GM10847 (cell line): ENCODE measurements around the gene CHMP1B.
A peak's percentile ranks its signal among the peaks of the same experiment; 100 is the strongest.

Experiments used
- POLR2A ChIP-seq: IDR thresholded peaks from 2 replicates; pipeline ENCODE4 v1.6.1; 2011; ENCODE audit not compliant: insufficient read length; ENCODE audit errors: extremely low read depth

Gene CHMP1B

DNA sequence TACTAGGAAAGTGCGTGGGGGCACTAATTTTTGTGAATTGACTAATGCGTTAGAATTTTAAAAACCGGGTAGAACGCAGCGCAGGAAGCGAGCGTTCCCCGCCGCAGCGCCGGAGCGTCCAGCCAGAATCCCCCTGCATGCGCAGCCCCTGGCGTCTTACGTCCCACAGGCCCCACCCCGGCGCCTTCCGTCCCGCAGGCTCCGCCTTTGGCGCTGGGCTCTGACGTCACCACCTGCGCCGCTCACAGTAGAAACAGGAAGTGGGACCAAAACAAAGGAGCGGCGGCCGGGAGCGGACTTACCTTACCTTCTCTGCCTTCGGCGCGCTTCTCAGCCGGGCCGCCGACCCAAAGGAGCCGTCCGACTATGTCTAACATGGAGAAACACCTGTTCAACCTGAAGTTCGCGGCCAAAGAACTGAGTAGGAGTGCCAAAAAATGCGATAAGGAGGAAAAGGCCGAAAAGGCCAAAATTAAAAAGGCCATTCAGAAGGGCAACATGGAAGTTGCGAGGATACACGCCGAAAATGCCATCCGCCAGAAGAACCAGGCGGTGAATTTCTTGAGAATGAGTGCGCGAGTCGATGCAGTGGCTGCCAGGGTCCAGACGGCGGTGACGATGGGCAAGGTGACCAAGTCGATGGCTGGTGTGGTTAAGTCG is at the start of gene CHMP1B:
Gene CHMP1B (plus strand): TSS at position 268 of the 660 bp plus-strand sequence. CDS start 99 bp downstream, at position 367.
- peak; percentile 96 for TF ChIP-seq POLR2A

GRCh38 chr18:11801573-11801972 is 49.6 kb upstream of the CHMP1B start:
- no peak for TF ChIP-seq POLR2A

DNA sequence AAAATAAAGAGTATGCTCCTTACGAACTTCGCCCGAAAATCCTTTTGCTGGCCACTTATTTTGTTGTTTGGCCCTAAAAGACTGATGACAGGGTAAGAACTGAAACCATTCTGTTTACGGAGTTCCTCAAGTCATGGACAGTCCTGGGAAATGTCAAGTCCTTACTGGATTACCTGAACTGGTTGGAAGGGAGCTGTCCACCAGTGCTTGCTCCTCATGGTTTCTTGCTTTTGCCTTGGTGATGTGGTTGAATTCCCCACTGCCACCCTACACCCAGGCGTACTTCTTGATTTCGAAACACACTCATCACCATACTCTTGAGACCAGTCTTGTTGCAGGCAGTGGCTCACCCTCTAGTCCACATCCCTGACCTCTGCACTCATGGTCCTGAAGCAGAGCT is 49.1 kb upstream of the CHMP1B start:
- TF ChIP-seq POLR2A: no peak

GRCh38 chr18:11802586-11802985 is 48.6 kb upstream of the CHMP1B start:
- no peak for TF ChIP-seq POLR2A

GRCh38 chr18:11807233-11807632 is 44.0 kb upstream of the CHMP1B start:
- no peak for TF ChIP-seq POLR2A

GRCh38 chr18:11808001-11808855 is 43.0 kb upstream of the CHMP1B start:
- no peak for TF ChIP-seq POLR2A

DNA sequence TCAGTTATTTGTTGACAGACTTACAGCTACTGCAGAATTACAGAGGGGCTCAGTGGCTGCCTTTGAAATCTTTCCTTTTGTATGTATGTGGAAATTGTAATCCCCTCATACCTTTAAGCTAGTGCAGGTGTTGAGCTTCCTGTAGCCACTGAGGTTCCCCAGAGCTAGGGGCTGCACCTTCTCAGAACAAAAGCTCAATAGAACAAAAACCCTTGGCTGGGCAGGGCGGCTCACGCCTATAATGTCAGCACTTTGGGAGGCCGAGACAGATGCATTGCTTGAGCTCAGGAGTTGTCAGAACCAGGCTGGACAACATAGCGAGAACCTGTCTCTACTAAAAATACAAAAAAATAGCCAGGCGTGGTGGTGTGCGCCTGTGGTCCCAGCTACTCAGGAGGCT is 41.3 kb upstream of the CHMP1B start:
- TF ChIP-seq POLR2A: no peak

DNA sequence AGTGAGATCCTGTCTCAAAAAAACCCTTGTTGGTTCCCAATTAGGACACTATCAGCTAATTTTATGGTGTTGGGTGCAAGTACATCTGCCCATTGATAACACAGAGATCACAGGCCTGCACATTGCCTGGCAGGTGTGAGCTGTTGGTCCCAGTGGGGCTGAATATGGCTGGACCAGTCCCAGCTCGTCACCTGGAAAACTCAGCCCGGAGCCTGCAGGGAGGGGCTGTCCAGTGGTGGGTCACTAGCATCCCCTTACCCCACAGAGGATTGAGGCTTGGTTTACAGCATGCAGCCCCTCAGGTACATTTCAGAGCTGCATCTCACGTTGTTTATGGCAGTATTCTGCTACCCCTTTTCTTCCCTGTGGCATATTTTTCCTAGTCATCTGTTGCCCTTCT is 40.8 kb upstream of the CHMP1B start:
- no peak for TF ChIP-seq POLR2A

DNA sequence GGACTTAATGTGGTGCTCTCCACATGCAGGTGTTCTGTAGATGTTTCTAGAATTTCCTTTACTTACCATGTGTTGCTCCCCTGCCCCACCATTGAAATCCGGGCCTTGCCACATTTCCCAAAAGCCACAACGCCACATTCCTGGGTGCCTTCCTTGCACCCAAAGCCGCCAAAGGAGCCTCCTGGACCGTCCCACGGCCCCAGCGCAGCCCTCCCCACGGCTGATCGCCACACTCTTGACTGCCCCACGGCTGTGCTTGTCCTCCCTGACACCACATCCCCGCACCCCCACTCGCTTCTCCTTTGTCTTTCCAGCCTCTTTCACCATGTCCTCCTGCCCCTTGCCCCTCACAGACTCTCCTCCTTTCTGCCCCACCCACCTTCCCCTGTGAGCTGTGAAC is 40.2 kb upstream of the CHMP1B start:
- TF ChIP-seq POLR2A: no peak

- TF ChIP-seq POLR2A: no peak
These were observed 34.0 kb upstream of the CHMP1B start for GRCh38 chr18:11817229-11817628.

DNA sequence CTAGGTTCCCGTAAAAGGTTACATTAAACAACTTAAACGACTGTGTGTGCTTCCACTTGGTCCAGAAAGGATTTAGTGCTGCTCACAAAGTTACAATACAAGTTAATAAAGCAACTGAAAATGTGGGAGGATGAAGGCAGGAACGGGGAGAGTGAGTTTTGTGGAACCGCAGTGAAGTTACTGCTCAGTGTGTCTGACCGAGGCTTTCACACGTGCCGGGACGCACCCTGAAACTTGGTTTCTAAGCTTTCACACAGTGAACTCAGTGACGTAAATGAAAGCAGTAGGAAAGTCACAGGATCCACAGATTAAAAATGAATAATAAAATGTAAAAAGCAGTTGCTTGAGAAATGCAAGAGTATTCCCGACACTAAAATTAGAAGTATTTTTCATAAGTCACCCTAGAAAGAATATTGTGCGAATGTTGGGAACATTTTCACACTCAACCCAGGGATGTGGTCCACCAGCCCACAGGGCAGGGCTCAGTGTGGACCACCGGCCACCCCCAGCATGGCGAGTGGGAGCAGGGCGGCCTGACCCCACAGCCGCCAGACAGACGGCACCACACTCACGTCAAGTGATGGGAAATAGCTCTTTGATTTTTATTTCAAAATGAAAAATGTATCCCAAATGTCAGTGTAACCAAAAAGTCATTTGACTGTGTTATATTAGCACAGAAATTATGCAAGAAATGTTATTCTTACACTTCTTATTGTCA is 32.6 kb upstream of the CHMP1B start:
- no peak for TF ChIP-seq POLR2A

DNA sequence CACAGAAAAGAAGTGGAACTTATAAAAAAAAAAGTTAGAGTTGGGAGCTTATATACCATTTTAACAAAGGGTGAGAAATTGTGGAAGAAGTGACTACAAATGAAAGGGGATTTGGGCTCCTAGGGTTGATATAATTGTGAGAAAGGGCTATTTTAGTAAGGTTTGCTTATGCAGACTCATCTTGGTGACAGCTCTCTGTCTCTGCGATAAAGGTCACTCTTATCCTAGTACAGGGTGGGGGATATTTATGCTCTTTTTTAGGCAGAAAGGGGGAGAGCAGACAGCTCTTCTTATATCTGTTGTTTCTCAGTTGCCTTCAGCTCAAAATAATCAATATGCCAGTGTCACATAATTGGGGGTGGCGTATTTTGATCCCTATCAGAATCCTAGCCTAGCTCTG is 31.3 kb upstream of the CHMP1B start:
- TF ChIP-seq POLR2A: no peak

GRCh38 chr18:11820697-11821096 is 30.5 kb upstream of the CHMP1B start:
- no peak for TF ChIP-seq POLR2A

GRCh38 chr18:11821208-11821607 is 30.0 kb upstream of the CHMP1B start:
- no peak for TF ChIP-seq POLR2A

DNA sequence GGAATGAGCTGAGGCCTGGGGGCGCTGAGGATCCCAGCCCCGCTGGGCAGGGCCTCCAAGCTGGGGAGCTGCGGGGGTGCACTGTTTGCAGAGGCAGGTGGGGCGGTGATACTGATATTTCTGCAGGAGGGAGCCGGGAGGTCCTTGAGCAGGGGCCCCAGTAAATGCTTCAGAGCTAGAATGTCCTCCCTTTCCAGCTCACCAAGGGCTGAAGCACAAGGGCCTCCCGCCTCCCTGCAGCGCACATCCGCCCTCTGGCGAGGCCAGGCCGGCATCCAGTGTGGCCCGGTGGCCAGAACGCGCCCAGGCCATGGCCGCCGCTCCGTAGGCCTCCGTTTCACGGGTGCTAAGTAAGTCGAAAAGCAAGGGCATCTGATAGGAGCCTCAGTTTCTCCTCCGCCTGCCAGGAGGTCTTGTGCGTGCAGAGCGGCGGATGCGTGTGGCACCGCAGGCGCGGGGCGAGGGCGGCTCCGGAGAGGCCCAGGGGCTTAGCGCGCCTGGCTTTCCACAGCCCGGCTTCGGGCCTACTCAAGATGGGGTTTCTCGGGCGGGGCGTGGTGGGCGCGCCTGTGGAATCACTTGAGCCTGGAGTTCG is 29.5 kb upstream of the CHMP1B start:
- no peak for TF ChIP-seq POLR2A
